ENCODE measurements around the gene TRIL.

Gene TRIL

GRCh38 chr7:28940741-28941384 lies 17.3 kb downstream of the TRIL start:
- DNase-seq (ENCODE audit: low read depth in 2 of 2) = no peak

DNA sequence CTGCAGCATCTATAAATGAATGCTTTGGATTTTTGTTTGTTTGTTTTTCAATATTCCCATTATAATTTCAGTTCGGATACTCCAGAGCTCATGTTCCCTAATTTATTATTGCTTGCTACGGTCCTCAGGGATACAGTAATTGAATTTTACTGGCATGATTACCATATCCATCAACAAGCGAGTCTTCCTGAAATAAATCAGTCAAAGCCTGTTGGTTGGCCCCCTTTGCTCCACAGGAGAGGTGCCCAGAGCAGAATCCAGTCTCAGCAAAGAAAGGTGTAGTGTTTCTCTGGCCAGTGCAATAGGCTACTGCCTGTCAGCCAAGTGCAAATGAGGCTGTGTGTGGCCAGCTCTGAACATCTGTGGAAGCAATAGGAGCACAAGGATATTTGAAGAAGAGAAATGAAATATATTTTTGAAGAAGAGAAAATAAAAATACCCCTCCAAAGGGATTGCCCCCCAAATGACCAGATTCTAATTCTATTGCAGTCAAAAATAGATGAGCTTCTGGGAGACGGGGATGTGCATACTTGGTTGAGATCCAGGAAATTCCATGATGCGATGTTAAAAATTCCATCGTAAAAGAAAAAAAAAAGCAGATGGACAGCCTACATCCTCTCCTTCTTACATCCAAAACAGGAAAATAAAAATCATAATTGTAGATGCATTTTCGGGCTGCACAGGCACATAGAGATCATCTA lies 18.1 kb downstream of the TRIL start:
- DNase-seq (ENCODE audit: low read depth in 2 of 2) = no peak

- no peak for DNase-seq (ENCODE audit: low read depth in 2 of 2)
Measured at GRCh38 chr7:28939367-28939766, 18.8 kb downstream of the TRIL start.

DNA sequence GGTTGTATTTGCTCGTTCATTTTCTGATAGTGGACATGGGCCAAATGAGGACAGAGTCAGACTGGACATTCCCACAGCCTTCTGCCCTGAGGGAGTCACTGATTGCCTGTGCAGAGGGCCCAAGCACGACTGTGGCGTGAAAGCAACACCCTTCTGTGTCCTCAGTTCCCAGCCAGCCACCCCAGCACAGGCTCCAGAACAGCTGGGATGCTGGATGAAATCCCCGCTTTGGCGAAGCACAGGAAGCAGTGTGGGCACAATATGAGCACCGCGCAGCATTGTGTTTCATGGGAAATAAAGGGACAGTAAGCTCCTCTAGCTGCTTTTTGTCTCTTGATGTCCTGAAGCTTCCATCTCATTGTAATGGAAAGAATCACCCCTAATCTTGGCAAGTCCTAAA lies 20.5 kb downstream of the TRIL start:
- no peak for DNase-seq (ENCODE audit: low read depth in 2 of 2)

DNA sequence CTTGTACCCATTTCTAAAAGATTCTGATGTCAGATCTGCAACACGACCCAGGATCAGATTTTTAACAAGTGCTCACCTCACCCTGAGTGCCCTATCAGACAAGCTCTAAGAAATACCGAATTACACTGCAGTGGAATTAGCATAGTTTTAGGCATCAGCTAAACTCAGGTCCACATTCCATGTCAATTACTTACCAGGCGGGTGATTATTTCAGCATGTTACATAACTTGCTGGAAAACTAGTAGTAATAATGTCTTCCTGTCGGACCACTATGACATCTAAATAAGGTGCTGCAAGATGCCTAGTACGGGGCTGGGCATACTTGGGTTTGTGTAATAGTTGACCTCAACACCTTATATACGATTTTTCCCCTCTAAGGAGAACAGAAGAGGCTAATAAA lies 21.0 kb downstream of the TRIL start:
- DNase-seq (ENCODE audit: low read depth in 2 of 2) = no peak

DNA sequence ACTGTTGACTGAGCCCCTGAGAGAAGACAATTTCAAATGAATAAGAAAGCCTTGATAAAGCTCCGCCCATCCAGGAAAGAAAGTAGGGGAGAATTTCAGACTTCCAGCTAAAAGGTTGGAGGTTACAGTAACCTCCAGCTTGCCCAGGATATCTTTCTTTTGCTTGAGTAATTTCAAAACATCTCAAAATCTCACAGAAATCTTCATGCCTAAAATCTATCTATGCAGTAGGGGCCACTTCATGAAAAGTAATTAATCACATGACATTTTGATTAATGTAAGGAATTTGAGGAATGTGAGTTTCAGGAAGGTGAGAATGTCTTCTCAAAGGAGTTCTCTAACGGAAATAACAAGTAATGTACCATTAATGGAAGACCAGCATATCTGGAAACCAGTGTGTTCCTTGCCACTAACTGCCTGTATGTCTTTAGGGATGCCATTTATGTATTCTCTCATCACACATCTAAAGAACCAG lies 24.2 kb downstream of the TRIL start:
- DNase-seq (ENCODE audit: low read depth in 2 of 2) = no peak

GRCh38 chr7:28931565-28931964 lies 26.6 kb downstream of the TRIL start:
- DNase-seq (ENCODE audit: low read depth in 2 of 2) = no peak

GRCh38 chr7:28926871-28927597 lies 31.1 kb downstream of the TRIL start:
- peak; percentile 22 to 30 for DNase-seq (ENCODE audit: low read depth in 2 of 2)

- peak; percentile 16 to 28 for DNase-seq (ENCODE audit: low read depth in 2 of 2)
Measured at GRCh38 chr7:28922624-28923331, 35.4 kb downstream of the TRIL start.

DNA sequence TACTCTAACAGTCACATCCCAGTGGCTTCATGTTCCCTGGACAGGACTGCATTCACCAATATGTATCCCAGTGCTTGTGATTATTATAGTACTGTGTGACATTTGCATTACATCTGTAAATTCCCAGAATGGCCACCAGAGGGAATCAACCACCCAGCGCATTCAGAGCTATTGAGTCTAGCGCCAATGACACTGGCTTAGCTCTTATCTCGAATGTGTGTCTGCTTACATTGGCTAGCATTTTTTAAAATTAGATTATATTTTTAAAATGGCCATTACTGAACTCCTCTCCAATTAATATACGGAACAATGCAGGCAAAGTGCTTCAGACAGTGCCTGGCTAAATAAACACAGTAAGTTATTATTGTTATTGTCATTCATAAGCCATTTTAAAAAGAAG lies 36.3 kb downstream of the TRIL start:
- DNase-seq (ENCODE audit: low read depth in 2 of 2) = no peak

- no peak for DNase-seq (ENCODE audit: low read depth in 2 of 2)
Measured at GRCh38 chr7:28920424-28920823, 37.7 kb downstream of the TRIL start.

GRCh38 chr7:28919510-28919909 lies 38.6 kb downstream of the TRIL start:
- no peak for DNase-seq (ENCODE audit: low read depth in 2 of 2)

GRCh38 chr7:28908775-28909174 lies 49.4 kb downstream of the TRIL start:
- DNase-seq (ENCODE audit: low read depth in 2 of 2) = no peak

- DNase-seq (ENCODE audit: low read depth in 2 of 2) = no peak
Measured at GRCh38 chr7:28905464-28905863, 52.7 kb downstream of the TRIL start.

- DNase-seq (ENCODE audit: low read depth in 2 of 2) = no peak
Measured at GRCh38 chr7:28904578-28905048, 53.5 kb downstream of the TRIL start.

GRCh38 chr7:28903730-28904577 lies 54.2 kb downstream of the TRIL start:
- DNase-seq (ENCODE audit: low read depth in 2 of 2) = no peak

Measured in activated CD8-positive, alpha-beta memory T cell treated with anti-CD3 and anti-CD28 coated beads for 4 hours (primary cell).